Measurements from ENCODE around the gene ERG. TPM values are rescaled to one million over a fixed set of nuclear protein-coding genes. Genes with fewer than 3 reads are reported as not detected.

Gene ERG
- total and polyA plus RNA-seq, 2 of the 8 experiments (the other 6 are each of a cell fraction or from before 2014, with no cell fraction given): 1.0 to 3.0 TPM

DNA sequence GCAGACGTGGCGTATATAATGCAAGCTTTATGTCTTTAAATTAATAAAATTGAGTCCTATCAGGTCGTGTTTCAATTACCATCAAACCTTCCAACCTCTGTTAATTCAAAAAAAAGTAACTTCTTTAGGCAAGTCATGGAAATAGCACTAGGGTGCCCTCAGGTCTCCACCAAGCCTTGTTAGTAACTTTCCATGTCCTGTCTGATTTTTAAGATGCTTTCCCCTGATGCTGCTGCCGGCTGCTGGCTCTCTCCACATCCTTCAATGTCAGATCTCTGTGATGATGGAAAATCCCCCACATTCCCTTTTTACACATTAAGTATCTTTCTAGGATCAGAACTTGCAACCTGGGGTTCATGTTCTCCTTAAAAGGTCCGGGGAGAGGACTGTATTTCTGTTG is 3.0 kb downstream of the ERG start:
- WGBS, 2 experiments (ENCODE audit: extremely low coverage in 1 of 2, insufficient coverage in 1 of 2, insufficient read length in 1 of 2, insufficient replicate concordance in 2 of 2, low coverage in 1 of 2, low lambda C conversion rate in 2 of 2, missing lambda C conversion rate in 1 of 2): 82% methylated on average over 5 of the region's 5 CpGs; no CpG with 5 or more reads in 1 of the 2 experiments
- Histone ChIP-seq H3K27ac (ENCODE audit: low read depth, low read length) (no peak overlapping the region), H3K23ac (ENCODE audit: insufficient read length) (no peak overlapping the region), H3K4me1 (replicated peaks in 1 of 4; ENCODE audit: control insufficient read depth in 3 of 4, insufficient read depth in 4 of 4, low read length in 3 of 4) (peaks cover 3 to 11% (median 8%) of the 10 kb centered on the region in 4 experiments), H2BK20ac (ENCODE audit: low read length) (no peak overlapping the region), H4K91ac (replicated peaks; ENCODE audit: insufficient read length, low read length) (no peak overlapping the region), H3K14ac (ENCODE audit: insufficient read length) (no peak overlapping the region), H4K8ac (ENCODE audit: extremely low read depth, insufficient read depth, low read length) (no peak overlapping the region), H2BK15ac (ENCODE audit: low read length) (no peak overlapping the region), H3K4me3 (ENCODE audit: extremely low read depth in 1 of 4, insufficient read depth in 2 of 4, low read depth in 3 of 4, low read length in 4 of 4) (no peak overlapping the region), H2BK5ac (ENCODE audit: low read depth, low read length) (no peak overlapping the region), H2BK12ac (ENCODE audit: low read depth, low read length) (no peak overlapping the region), H2BK120ac (replicated peaks; ENCODE audit: low read depth, low read length) (no peak overlapping the region), H4K20me1 (replicated peaks in 1 of 2; ENCODE audit: control insufficient read depth in 1 of 2, insufficient read depth in 2 of 2, low read length in 2 of 2) (no peaks in the 10 kb centered on the region), H3K56ac (replicated peaks; ENCODE audit: insufficient read length, low read depth, low read length) (no peak overlapping the region), H2AK5ac (ENCODE audit: low read depth, low read length) (no peak overlapping the region), H3K36me3 (ENCODE audit: control insufficient read depth in 2 of 4, insufficient read depth in 4 of 4, low read length in 3 of 4) (no peaks in the 10 kb centered on the region), H4K5ac (ENCODE audit: insufficient read length, low read depth, low read length) (no peak overlapping the region), H3K4ac (replicated peaks; ENCODE audit: insufficient read length, low read depth, low read length) (no peak overlapping the region), H3K79me1 (ENCODE audit: low read depth, low read length) (no peaks in the 10 kb centered on the region), H3K27me3 (replicated peaks in 1 of 4; ENCODE audit: control insufficient read depth in 3 of 4, extremely low read depth in 1 of 4, insufficient read depth in 3 of 4, low read length in 3 of 4) (no peaks in the 10 kb centered on the region; a peak in 1 of 7 replicates), H3K4me2 (ENCODE audit: insufficient read depth in 1 of 2, low read depth in 2 of 2, low read length in 2 of 2) (no peak overlapping the region), H3K9ac (replicated peaks in 1 of 4; ENCODE audit: extremely low read depth in 1 of 4, low read depth in 3 of 4, low read length in 3 of 4) (no peak overlapping the region), H3K18ac (ENCODE audit: extremely low read depth, low read length) (no peak overlapping the region), H3K79me2 (ENCODE audit: control insufficient read depth in 1 of 2, insufficient read depth in 2 of 2, low read length in 2 of 2) (no peaks in the 10 kb centered on the region), H3K23me2 (ENCODE audit: low read depth, low read length) (no peaks in the 10 kb centered on the region; the same call in 1 of the 2 replicates), H3K9me3 (ENCODE audit: insufficient read depth in 2 of 2, low read depth in 1 of 2, low read length in 1 of 2) (no peaks in the 10 kb centered on the region), H2AFZ (ENCODE audit: low read length) (no peak overlapping the region)
- no peak for FAIRE-seq
- CTCF ChIA-PET (ENCODE audit: partially characterized antibody): no interaction called here
- no peak for DNase-seq (ENCODE audit: low read depth in 1 of 2, low spot score in 2 of 2)
- POLR2A ChIA-PET (ENCODE audit: partially characterized antibody): no interaction called here
- TF ChIP-seq SAP30 (IDR thresholded peaks at IDR 0.05; ENCODE audit: insufficient read depth, insufficient replicate concordance, low read length): no peak
- TF ChIP-seq SRF (IDR thresholded peaks at IDR 0.05; ENCODE audit: low read depth, low read length): no peak
- no peak for TF ChIP-seq NANOG (IDR thresholded peaks at IDR 0.05; ENCODE audit: insufficient read depth, low read depth, low read length, poor library complexity, severe bottlenecking)
- TF ChIP-seq HDAC2 (IDR thresholded peaks at IDR 0.05; ENCODE audit: borderline replicate concordance in 1 of 2, low read depth in 2 of 2, low read length in 2 of 2): no peak
- TF ChIP-seq, protein P1, sequence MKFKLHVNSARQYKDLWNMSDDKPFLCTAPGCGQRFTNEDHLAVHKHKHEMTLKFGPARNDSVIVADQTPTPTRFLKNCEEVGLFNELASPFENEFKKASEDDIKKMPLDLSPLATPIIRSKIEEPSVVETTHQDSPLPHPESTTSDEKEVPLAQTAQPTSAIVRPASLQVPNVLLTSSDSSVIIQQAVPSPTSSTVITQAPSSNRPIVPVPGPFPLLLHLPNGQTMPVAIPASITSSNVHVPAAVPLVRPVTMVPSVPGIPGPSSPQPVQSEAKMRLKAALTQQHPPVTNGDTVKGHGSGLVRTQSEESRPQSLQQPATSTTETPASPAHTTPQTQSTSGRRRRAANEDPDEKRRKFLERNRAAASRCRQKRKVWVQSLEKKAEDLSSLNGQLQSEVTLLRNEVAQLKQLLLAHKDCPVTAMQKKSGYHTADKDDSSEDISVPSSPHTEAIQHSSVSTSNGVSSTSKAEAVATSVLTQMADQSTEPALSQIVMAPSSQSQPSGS (IDR thresholded peaks at IDR 0.05; ENCODE audit: low read length): no peak
- TF ChIP-seq SIN3A (conservative IDR thresholded peaks at IDR 0.05 in 1 of 2, IDR thresholded peaks at IDR 0.05 in 1 of 2; ENCODE audit: low read depth in 1 of 2, low read length in 2 of 2): no peak
- no peak for TF ChIP-seq POU5F1 (IDR thresholded peaks at IDR 0.05; ENCODE audit: low read depth, low read length)
- TF ChIP-seq CBX5 (IDR thresholded peaks at IDR 0.05; ENCODE audit: low read depth, low read length): no peak
- no peak for TF ChIP-seq ZNF274 (IDR thresholded peaks at IDR 0.05; ENCODE audit: borderline replicate concordance, extremely low read depth, low read length)
- no peak for TF ChIP-seq EZH2 (IDR thresholded peaks at IDR 0.05; ENCODE audit: low read depth, low read length, severe bottlenecking)
- no peak for TF ChIP-seq KDM1A (IDR thresholded peaks at IDR 0.05; ENCODE audit: borderline replicate concordance, low read length)
- TF ChIP-seq NRF1 (IDR thresholded peaks at IDR 0.05; ENCODE audit: low read depth, low read length): no peak

All from H1 (cell line).